GM12878 (cell line): ENCODE data around the gene NAALADL1. TPM values are rescaled to one million over a fixed set of nuclear protein-coding genes. Genes with fewer than 3 reads are reported as not detected.

ENCODE experiments used
- BACH1 ChIP-seq: fragments of 450-650 bp; IDR thresholded peaks from 2 replicates; pipeline ENCODE4 v1.6.1; 2017; ENCODE audit warnings: mild to moderate bottlenecking, borderline replicate concordance
- DPF2 ChIP-seq: fragments of 450-650 bp; IDR thresholded peaks from 2 replicates; pipeline ENCODE4 v1.6.1; 2017; ENCODE audit warnings: mild to moderate bottlenecking
- E2F4 ChIP-seq: IDR thresholded peaks from 2 replicates; pipeline ENCODE4 v1.6.1; 2012; ENCODE audit warnings: low read depth, low read length, improper control_type of control experiment
- IKZF1 ChIP-seq: fragments of 450-650 bp; conservative IDR thresholded peaks from 2 replicates; pipeline ENCODE4 v1.6.1; 2017; ENCODE audit warnings: antibody characterized with exemption, mild to moderate bottlenecking
- MEF2A ChIP-seq: IDR thresholded peaks from 2 replicates; pipeline ENCODE4 v1.6.1; 2011; ENCODE audit warnings: low read depth, mild to moderate bottlenecking, low read length, moderate library complexity; ENCODE audit not compliant: insufficient read depth
- NFYB ChIP-seq: IDR thresholded peaks from 2 replicates; pipeline ENCODE4 v1.6.1; 2011; ENCODE audit warnings: low read depth, mild to moderate bottlenecking, low read length, improper control_type of control experiment, moderate library complexity; ENCODE audit not compliant: insufficient read depth
- PRDM15 ChIP-seq: fragments of 450-650 bp; formaldehyde crosslinking; IDR thresholded peaks from 2 replicates; pipeline ENCODE4 v1.4.0; 2020; ENCODE audit warnings: mild to moderate bottlenecking, moderate library complexity
- RFX5 ChIP-seq: IDR thresholded peaks from 2 replicates; pipeline ENCODE4 v1.6.1; 2011; ENCODE audit warnings: low read depth, low read length, improper control_type of control experiment
- SKIL ChIP-seq: fragments of 450-650 bp; IDR thresholded peaks from 2 replicates; pipeline ENCODE4 v1.6.1; 2017; ENCODE audit warnings: mild to moderate bottlenecking, low read depth, inconsistent platforms; ENCODE audit not compliant: poor library complexity, severe bottlenecking
- SMARCA5 ChIP-seq: fragments of 450-650 bp; IDR thresholded peaks from 2 replicates; pipeline ENCODE4 v1.6.1; 2017; ENCODE audit warnings: mild to moderate bottlenecking
- YY1 ChIP-seq: IDR thresholded peaks from 2 replicates; pipeline ENCODE4 v1.6.1; 2011; ENCODE audit warnings: low read depth, mild to moderate bottlenecking, low read length
- ZBTB11 ChIP-seq: fragments of 450-650 bp; formaldehyde crosslinking; IDR thresholded peaks from 2 replicates; pipeline ENCODE4 v1.5.0; 2022; ENCODE audit warnings: mild to moderate bottlenecking, missing genetic modification characterization
- ZBTB40 ChIP-seq: fragments of 450-650 bp; IDR thresholded peaks from 2 replicates; pipeline ENCODE4 v1.6.1; 2016; ENCODE audit warnings: mild to moderate bottlenecking, moderate library complexity, borderline replicate concordance
- polyA plus RNA-seq, 11 experiments: library from polyadenylated mRNA; depleted of rRNA in 4 of 11; unstranded in 6 of 11; stranded (reverse) in 5 of 11; fragments of >200 nt; fragmentation: Nextera tagmentation in 4 of 11; fragmentation: Illumina TruSeq in 1 of 11; extraction: Ambion mirVana in 4 of 11; extraction: Trizol in 1 of 11; gene quantifications; 1 replicate in 1 of 11; 2 replicates in 10 of 11; pipeline versions ENCODE4 v1.2.1 to v1.2.3, GENCODE V29; 2011 to 2016; ENCODE audit warnings: inconsistent platforms in 2 of 11, missing spikeins in 2 of 11, low read depth in 1 of 11
- total RNA-seq, 4 experiments: library from RNA; depleted of rRNA in 3 of 4; stranded (reverse); fragments of >200 nt in 3 of 4; fragmentation: Illumina TruSeq in 1 of 4; extraction: Trizol in 1 of 4; gene quantifications; 2 replicates each; pipeline versions ENCODE4 v1.2.1 to v1.2.3, GENCODE V29; 2013 to 2021

NAALADL1 gene
- total and polyA plus RNA-seq, 10 of the 15 experiments (the other 5 are each of a cell fraction or from before 2014, with no cell fraction given) = 0.77 to 5.5 (median 1.5) TPM

- peak; percentile 33 for TF ChIP-seq YY1
- peak; percentile 33; the same call in 1 of the 2 replicates for TF ChIP-seq BACH1
- peak; percentile 45; the same call in 1 of the 2 replicates for TF ChIP-seq ZBTB11 (CRISPR knock-in tag)
- TF ChIP-seq MEF2A = 0 out of 2 replicates have a peak, but pooled peaks have one; percentile 31
- peak; percentile 77 for TF ChIP-seq IKZF1
- TF ChIP-seq SMARCA5 = no peak; the same call in 1 of the 2 replicates
- peak; percentile 28; the same call in 1 of the 2 replicates for TF ChIP-seq NFYB
- no peak for TF ChIP-seq DPF2
- TF ChIP-seq PRDM15 (CRISPR knock-in tag) = no peak
- peak; percentile 100 for TF ChIP-seq E2F4
- no peak for TF ChIP-seq SKIL
- peak; percentile 96 for TF ChIP-seq ZBTB40
- TF ChIP-seq RFX5 = peak; percentile 57; the same call in 1 of the 2 replicates
Measured at GRCh38 chr11:65083834-65084597, 25.7 kb upstream of the NAALADL1 start, which contains the start of the genes CDCA5 and ZFPL1 (continued).
